ENCODE data around the gene EML4. TPM values are rescaled to one million over a fixed set of nuclear protein-coding genes. Genes with fewer than 3 reads are reported as not detected.

Gene EML4
- total RNA-seq, 1 donor from 2014 or later: 41.1 TPM

DNA sequence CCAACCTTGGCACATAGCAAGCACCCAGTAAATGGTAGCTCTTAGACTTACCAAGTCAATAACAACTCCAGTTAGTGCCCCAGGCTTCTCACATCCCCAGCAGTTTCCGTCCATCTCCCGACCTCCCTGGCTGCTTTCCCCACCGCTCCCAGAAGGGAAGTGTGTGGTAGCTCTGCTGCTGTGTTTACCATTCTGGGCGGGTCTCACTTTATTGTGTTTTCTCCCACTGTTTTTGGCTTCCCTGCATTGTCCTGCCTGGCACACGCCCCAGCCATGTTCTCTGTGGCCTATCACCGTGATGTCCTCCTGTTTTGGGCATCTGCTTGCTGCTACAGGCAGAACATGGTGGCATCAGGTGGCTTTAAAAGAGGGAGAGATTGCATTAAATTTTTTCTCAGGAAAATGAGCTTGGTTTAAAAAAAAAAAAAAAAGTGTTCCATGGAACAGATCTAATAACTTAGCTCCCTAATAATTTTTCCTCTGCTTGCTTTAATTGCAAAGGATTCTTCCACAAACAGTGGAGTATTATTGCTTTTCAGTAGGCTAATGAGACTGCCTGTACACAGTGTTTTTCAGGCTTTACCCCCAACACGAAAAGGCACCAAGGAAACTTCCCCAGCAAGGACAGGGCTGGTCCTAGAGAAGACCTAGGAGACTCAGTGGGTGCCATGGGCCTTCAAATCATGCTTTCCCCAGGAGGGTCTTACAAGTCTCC lies 199.8 kb downstream of the EML4 start:
- H3K4me3 Mint-ChIP-seq (ENCODE audit: unreplicated experiment): no peak overlapping the region
- H3K27me3 Mint-ChIP-seq (ENCODE audit: unreplicated experiment): peaks cover 42% of the 10 kb centered on the region
- no peak overlapping the region for H3K27ac Mint-ChIP-seq (ENCODE audit: unreplicated experiment)
- no peaks in the 10 kb centered on the region for H3K36me3 Mint-ChIP-seq (ENCODE audit: unreplicated experiment)
- DNase-seq (ENCODE audit: extremely low spot score, unreplicated experiment): no peak
- H3K4me1 Mint-ChIP-seq (ENCODE audit: unreplicated experiment): peaks cover 4% of the 10 kb centered on the region
- no peaks in the 10 kb centered on the region for H3K9me3 Mint-ChIP-seq (ENCODE audit: unreplicated experiment)
- TF ChIP-seq, protein P1, sequence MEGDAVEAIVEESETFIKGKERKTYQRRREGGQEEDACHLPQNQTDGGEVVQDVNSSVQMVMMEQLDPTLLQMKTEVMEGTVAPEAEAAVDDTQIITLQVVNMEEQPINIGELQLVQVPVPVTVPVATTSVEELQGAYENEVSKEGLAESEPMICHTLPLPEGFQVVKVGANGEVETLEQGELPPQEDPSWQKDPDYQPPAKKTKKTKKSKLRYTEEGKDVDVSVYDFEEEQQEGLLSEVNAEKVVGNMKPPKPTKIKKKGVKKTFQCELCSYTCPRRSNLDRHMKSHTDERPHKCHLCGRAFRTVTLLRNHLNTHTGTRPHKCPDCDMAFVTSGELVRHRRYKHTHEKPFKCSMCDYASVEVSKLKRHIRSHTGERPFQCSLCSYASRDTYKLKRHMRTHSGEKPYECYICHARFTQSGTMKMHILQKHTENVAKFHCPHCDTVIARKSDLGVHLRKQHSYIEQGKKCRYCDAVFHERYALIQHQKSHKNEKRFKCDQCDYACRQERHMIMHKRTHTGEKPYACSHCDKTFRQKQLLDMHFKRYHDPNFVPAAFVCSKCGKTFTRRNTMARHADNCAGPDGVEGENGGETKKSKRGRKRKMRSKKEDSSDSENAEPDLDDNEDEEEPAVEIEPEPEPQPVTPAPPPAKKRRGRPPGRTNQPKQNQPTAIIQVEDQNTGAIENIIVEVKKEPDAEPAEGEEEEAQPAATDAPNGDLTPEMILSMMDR (IDR thresholded peaks at IDR 0.05): no peak

DNA sequence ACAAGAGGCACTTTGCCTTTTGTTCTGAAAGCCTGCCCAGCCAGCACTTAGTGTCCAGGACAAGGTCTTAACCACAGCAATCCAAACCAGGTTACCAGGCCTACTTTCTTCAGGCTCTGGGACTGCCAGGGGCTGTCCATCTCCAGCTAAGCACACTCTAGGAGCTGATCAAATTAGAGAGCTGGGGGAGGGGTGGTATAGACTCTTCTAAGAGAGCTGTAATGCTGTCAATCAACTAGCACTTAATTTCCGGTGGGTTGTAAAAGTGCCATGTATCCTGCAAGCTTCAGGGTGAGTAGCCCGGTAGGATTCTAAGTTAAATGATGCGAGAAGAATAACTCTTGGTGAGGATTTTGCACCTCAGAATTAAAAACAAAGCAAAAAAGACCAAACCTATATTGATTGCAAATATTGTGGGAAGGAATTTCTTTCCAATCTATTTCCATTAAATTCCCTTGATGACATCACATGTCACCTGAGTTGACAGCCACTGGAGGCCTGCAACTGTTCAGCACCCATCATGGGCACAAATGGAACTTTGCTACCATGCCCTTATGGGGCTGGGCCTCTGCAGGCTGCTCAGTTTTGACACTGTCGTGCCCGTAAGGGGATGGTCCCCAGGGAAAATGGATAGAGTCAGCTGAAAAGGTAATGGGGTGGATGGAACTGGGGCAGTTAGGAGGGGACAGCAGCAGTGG lies 200.5 kb downstream of the EML4 start:
- no peak for DNase-seq (ENCODE audit: extremely low spot score, unreplicated experiment)
- H3K27ac Mint-ChIP-seq (ENCODE audit: unreplicated experiment): no peak overlapping the region
- TF ChIP-seq, protein P1 (IDR thresholded peaks at IDR 0.05): no peak
- H3K4me1 Mint-ChIP-seq (ENCODE audit: unreplicated experiment): peaks cover 4% of the 10 kb centered on the region
- no peaks in the 10 kb centered on the region for H3K36me3 Mint-ChIP-seq (ENCODE audit: unreplicated experiment)
- peaks cover 40% of the 10 kb centered on the region for H3K27me3 Mint-ChIP-seq (ENCODE audit: unreplicated experiment)
- H3K4me3 Mint-ChIP-seq (ENCODE audit: unreplicated experiment): no peak overlapping the region
- no peaks in the 10 kb centered on the region for H3K9me3 Mint-ChIP-seq (ENCODE audit: unreplicated experiment)

DNA sequence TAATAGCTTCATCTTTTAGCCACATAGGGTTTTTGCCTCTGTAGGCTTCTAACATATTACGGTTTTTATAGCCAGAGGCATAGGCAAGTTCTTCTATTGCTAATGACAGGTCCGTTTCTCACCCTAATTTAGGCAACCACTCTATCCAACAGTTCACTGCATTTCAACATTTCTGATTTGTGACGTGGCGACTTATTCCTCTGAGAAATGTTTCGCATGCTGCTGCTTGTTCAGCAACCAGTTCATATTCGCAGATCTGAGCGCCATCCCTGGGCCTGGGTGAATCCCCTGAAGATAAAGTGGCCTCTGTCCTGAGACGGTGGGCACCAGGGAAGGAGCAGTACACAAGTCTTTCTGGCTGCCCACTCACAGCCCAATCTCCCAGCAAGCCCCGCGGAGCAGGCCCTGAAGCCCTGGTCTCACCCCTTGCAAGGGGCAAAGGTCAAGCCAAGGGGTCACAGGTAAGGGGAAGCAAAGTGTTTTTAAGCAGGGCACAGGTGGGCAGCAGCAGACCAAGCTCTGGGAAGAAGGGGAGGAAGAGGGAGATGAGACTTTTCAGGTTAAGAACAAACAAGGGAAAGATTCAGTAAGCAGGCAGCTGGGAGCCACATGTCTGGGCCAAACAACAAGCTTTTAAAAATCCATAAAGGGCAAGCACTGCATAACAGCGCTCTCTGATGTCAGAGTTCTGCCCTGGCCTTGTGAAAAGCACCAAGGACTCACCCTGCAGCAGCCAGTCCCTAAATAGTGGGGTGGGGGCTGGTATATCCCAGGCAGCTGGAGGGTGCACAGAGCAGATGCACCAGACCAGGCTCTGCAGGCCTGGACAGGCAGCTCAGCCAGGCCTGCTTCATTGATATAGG lies 202.7 kb downstream of the EML4 start:
- Mint-ChIP-seq H3K27ac (ENCODE audit: unreplicated experiment) (no peak overlapping the region), H3K36me3 (ENCODE audit: unreplicated experiment) (no peaks in the 10 kb centered on the region), H3K4me1 (ENCODE audit: unreplicated experiment) (peaks cover 4% of the 10 kb centered on the region), H3K4me3 (ENCODE audit: unreplicated experiment) (no peak overlapping the region), H3K9me3 (ENCODE audit: unreplicated experiment) (no peaks in the 10 kb centered on the region), H3K27me3 (ENCODE audit: unreplicated experiment) (peaks cover 25% of the 10 kb centered on the region)
- TF ChIP-seq, protein P1 (IDR thresholded peaks at IDR 0.05): no peak
- DNase-seq (ENCODE audit: extremely low spot score, unreplicated experiment): no peak

DNA sequence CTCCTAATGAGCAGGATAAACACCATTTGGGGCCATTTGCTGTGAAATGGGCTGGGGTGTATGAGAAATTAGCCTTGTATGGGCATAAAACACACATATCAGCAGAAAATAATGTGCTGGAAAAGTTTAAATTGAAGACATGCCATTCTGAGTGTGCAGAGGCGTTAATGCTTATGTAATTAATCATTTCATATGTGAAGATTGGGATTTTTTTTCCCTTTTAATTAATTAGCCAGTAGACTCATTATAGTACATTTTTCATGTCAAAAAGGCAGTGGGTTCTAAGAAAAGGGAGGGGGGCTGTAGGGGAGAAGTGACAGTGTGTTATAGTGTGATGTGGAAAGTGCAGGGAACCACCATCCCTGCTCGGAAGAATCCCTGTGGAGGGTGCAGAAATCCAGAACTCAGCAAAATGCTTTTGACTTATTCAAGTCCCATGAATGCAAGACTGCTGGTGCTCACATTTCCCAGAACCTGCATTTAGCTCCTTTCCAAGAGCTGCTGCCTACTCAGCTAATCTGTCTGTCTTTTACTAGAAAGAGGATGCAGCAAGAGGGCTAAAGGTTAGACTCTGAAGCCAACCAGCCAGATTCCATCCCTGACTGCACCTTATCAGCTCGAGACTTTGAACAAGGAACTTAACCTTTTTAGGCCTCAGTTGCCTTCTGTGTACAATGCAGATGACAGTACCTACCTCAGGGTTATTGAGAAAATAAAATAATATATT lies 203.5 kb downstream of the EML4 start:
- H3K27ac Mint-ChIP-seq (ENCODE audit: unreplicated experiment): no peak overlapping the region
- H3K4me3 Mint-ChIP-seq (ENCODE audit: unreplicated experiment): no peak overlapping the region
- H3K27me3 Mint-ChIP-seq (ENCODE audit: unreplicated experiment): peaks cover 22% of the 10 kb centered on the region
- H3K36me3 Mint-ChIP-seq (ENCODE audit: unreplicated experiment): no peaks in the 10 kb centered on the region
- TF ChIP-seq, protein P1 (IDR thresholded peaks at IDR 0.05): no peak
- H3K4me1 Mint-ChIP-seq (ENCODE audit: unreplicated experiment): peaks cover 3% of the 10 kb centered on the region
- no peaks in the 10 kb centered on the region for H3K9me3 Mint-ChIP-seq (ENCODE audit: unreplicated experiment)
- no peak for DNase-seq (ENCODE audit: extremely low spot score, unreplicated experiment)
